Right lobe of liver (tissue), 6 donors: ENCODE measurements around the gene FLNA. TPM values are rescaled to one million over a fixed set of nuclear protein-coding genes. Genes with fewer than 3 reads are reported as not detected.
A peak's percentile ranks its signal among the peaks of the same experiment; 100 is the strongest.
"Not testable (repeated sequence)": the region's sequence is repeated elsewhere in the genome, so short reads cannot be mapped to it uniquely, and the experiment has no call there.

ENCODE experiments used
- ATAC-seq, 4 donors: fragments of 200-7000 bp; cut with Tn5 transposase; one replicate each; pipeline ENCODE4 v1.9.1; 2020; ENCODE audit warnings: mild to moderate bottlenecking in 4 of 4, moderate library complexity in 4 of 4
- DNase-seq, 3 donors: peaks; one replicate each; pipeline ENCODE4 v3.0.0-alpha.2; 2020
- H3K27ac ChIP-seq, 3 donors: fragments of 200-600 bp; one replicate each; pipeline ENCODE4 v1.8.0; 2022
- H3K27me3 ChIP-seq, 2 donors: fragments of 200-600 bp; one replicate each; pipeline ENCODE4 v1.8.0; 2022
- H3K36me3 ChIP-seq, 4 donors: fragments of 200-600 bp; sonication (generic) in 1 of 4; one replicate each; pipeline versions ENCODE4 v1.5.1 to v1.8.0; 2017 to 2022; ENCODE audit warnings: control low read depth in 1 of 4
- H3K4me1 ChIP-seq, 4 donors: fragments of 200-600 bp; sonication (generic) in 1 of 4; one replicate each; pipeline versions ENCODE4 v1.5.1 to v1.8.0; 2017 to 2022; ENCODE audit warnings: control low read depth in 1 of 4
- H3K4me3 ChIP-seq, 3 donors: fragments of 200-600 bp; one replicate each; pipeline ENCODE4 v1.8.0; 2022
- H3K9me3 ChIP-seq, 4 donors: fragments of 200-600 bp; sonication (generic) in 1 of 4; one replicate each; pipeline versions ENCODE4 v1.5.1 to v1.8.0; 2017 to 2022; ENCODE audit warnings: control low read depth in 1 of 4
- POLR2A ChIP-seq: fragments of 450-650 bp; IDR thresholded peaks from one replicate; pipeline ENCODE4 v1.6.1; 2017; ENCODE audit warnings: antibody characterized with exemption, mild to moderate bottlenecking
- WGBS: methylation state at CpG from one replicate; pipeline ENCODE4 v1.1.6; 2018; ENCODE audit warnings: low coverage, low lambda C conversion rate; ENCODE audit not compliant: insufficient coverage; ENCODE audit errors: missing lambda C conversion rate; 5-methylcytosine and 5-hydroxymethylcytosine counted together
- intact Hi-C, 2 donors: fragments of 100-400 bp; cut with DNase I; formaldehyde crosslinking; loops; one replicate each; pipeline versions ENCODE4 v1.11.2 to v1.14.1; 2022
- total RNA-seq, 6 experiments: library from RNA; depleted of rRNA in 2 of 6; stranded (reverse); fragments of >200 nt in 2 of 6; fragmentation: NEBNext Ultra II Directional in 3 of 6; extraction: Animal tissue kit (Norgen Biotek cat#: 25700) in 3 of 6; gene quantifications; one replicate each; pipeline versions ENCODE4 v1.1.0 to v1.2.4, GENCODE V29; 2016 to 2023
- TF ChIP-seq, protein P1 (sequence below), 4 donors: fragments of 200-600 bp in 3 of 4; fragments of 450-650 bp in 1 of 4; IDR thresholded peaks; one replicate each; pipeline versions ENCODE4 v1.5.1 to v1.8.0; 2016 to 2022; ENCODE audit warnings: antibody characterized with exemption in 4 of 4, mild to moderate bottlenecking in 2 of 4
- donor health status: DM: no; HTN: yes; CAD: no.
- donor health status: DM: no; HTN: no; CAD: no.
- donor health status: DM: no; HTN: no; CAD: no.
- donor health status: DM: no; HTN: yes; CAD: no.
- donor health status: DM: no; HTN: yes; CAD: no.

Gene FLNA
- total RNA-seq, 6 experiments from 2014 or later, result 46.8 to 124 (median 82.6) TPM

DNA sequence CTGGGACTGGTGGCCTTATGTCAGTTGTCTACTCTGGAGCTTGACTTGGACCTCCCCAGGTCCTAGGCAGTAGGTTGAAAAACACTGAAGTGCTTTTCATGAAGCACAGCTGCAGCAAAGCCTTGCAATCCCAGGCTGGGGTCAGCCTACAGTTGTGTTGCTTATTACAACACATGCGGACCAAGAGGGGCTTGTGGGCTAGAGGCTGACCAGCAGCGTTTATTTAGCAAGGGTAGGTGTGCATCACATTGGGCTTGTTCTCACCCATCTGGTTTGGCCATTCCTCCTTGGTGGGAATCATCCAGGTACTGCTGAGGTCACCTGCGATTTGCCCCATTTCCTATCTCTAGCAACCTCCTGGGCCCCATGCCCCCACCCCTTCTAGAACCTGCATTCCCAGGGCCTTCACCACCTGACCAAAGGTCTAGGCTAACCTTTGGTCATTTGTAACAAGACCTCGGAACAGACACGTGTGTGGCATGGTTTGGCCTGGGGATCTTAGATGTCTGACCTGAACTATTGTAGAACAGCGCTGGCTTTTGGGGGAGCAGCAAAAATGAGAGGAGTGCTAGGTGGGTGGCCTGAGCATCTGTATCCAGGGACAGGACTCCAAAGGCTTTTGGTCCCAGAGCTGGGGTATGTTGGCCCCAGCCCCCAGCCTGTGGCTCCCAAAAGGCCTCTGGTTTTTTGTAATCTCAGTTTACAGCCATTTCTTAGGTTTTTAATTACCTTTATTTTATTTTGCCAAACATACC is 26.8 kb upstream of the FLNA start:
- no peak overlapping the region for H3K4me3 ChIP-seq
- H3K9me3 ChIP-seq, result no peaks in the 10 kb centered on the region
- DNase-seq (peak in 2 of 3 donors; percentile 62 to 70), ATAC-seq (peak; percentile 5 to 25 (median 16))
- H3K27ac ChIP-seq, result peak overlapping the region in 1 of 3 donors; percentile 43
- peaks cover 0 to 25% (median 6%) of the 10 kb centered on the region in 4 donors for H3K4me1 ChIP-seq
- H3K27me3 ChIP-seq, result no peaks in the 10 kb centered on the region
- WGBS, result 22% methylated on average over 5 of the region's 6 CpGs
- intact Hi-C loops, result loop anchor here in 1 of 2 donors (5.0 kb wide), 1 partner anchor 131 kb away; no protein-coding TSS in a partner anchor
- TF ChIP-seq, protein P1, sequence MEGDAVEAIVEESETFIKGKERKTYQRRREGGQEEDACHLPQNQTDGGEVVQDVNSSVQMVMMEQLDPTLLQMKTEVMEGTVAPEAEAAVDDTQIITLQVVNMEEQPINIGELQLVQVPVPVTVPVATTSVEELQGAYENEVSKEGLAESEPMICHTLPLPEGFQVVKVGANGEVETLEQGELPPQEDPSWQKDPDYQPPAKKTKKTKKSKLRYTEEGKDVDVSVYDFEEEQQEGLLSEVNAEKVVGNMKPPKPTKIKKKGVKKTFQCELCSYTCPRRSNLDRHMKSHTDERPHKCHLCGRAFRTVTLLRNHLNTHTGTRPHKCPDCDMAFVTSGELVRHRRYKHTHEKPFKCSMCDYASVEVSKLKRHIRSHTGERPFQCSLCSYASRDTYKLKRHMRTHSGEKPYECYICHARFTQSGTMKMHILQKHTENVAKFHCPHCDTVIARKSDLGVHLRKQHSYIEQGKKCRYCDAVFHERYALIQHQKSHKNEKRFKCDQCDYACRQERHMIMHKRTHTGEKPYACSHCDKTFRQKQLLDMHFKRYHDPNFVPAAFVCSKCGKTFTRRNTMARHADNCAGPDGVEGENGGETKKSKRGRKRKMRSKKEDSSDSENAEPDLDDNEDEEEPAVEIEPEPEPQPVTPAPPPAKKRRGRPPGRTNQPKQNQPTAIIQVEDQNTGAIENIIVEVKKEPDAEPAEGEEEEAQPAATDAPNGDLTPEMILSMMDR (IDR thresholded peaks at IDR 0.05), result no peak
- no peak for TF ChIP-seq POLR2A
- H3K36me3 ChIP-seq, result peaks cover 0 to 18% (median 4%) of the 10 kb centered on the region in 4 donors

DNA sequence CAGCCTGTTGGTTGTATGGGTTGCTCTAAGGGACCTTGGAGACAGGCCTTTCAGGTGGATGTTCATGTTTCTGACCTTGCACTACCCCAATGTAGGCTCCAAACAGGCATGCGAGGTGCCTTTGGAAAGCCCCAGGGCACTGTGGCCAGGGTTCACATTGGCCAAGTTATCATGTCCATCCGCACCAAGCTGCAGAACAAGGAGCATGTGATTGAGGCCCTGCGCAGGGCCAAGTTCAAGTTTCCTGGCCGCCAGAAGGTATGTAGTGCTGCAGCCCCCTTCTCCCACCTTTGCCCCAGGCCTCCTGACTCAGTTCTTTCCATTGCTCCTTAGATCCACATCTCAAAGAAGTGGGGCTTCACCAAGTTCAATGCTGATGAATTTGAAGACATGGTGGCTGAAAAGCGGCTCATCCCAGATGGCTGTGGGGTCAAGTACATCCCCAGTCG is 26.0 kb upstream of the FLNA start:
- not testable (repeated sequence) for ATAC-seq, DNase-seq, H3K9me3 ChIP-seq, H3K27me3 ChIP-seq
- peaks cover 0 to 18% (median 4%) of the 10 kb centered on the region in 4 donors for H3K36me3 ChIP-seq
- intact Hi-C loops, result loop anchor here in 1 of 2 donors (5.0 kb wide), 1 partner anchor 132 kb away; no protein-coding TSS in a partner anchor
- peak overlapping the region in 1 of 3 donors; percentile 75 for H3K4me3 ChIP-seq
- peaks cover 0 to 25% (median 6%) of the 10 kb centered on the region in 4 donors for H3K4me1 ChIP-seq
- WGBS, result 47% methylated on average over 3 of the region's 6 CpGs
- H3K27ac ChIP-seq, result peak overlapping the region in 1 of 3 donors; percentile 95

DNA sequence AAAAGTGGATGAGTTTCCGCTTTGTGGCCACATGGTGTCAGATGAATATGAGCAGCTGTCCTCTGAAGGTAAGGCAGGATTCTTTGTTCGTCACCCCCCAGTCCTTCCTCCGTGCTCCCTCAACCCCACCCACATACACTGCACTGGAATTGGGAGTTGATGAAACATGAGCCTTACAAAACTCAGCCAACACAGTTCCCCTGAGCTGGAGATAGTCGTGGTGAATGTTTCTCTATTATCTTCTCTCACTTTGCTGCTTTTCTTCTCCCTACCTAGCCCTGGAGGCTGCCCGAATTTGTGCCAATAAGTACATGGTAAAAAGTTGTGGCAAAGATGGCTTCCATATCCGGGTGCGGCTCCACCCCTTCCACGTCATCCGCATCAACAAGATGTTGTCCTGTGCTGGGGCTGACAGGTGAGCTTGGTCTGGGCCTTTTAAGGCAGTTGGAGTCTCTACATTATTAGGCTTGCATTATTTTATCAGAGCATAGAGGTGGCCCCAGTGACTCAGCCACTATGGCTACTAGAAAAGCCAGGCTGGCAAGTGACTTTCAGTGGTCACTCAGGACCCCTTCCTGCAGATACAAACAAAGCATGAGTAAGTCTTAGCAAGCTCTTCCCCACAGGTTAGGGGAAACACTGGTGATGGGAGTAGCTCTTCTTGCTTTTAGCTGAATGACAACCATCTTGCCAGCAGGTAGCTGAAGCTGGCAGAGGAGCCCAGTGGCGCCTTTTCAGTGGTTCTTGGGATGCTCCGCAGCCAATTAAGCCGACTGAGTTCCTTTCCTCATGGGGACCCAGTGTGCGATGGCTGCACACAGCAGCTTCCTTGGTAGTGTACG is 25.3 kb upstream of the FLNA start:
- Histone ChIP-seq H3K27ac (peak overlapping the region in 2 of 3 donors; percentile 28 to 95), H3K36me3 (peaks cover 0 to 18% (median 4%) of the 10 kb centered on the region in 4 donors), H3K27me3 (no peaks in the 10 kb centered on the region), H3K9me3 (no peaks in the 10 kb centered on the region), H3K4me3 (peak overlapping the region; percentile 71 to 76 (median 75)), H3K4me1 (peaks cover 0 to 25% (median 6%) of the 10 kb centered on the region in 4 donors)
- DNase-seq, result no peak
- ATAC-seq, result no peak
- TF ChIP-seq POLR2A, result no peak
- TF ChIP-seq, protein P1 (IDR thresholded peaks at IDR 0.05), result no peak
- WGBS, result 21% methylated on average over 8 of the region's 14 CpGs
- intact Hi-C loops, result loop anchor here in 1 of 2 donors (5.0 kb wide), 1 partner anchor 133 kb away; no protein-coding TSS in a partner anchor

DNA sequence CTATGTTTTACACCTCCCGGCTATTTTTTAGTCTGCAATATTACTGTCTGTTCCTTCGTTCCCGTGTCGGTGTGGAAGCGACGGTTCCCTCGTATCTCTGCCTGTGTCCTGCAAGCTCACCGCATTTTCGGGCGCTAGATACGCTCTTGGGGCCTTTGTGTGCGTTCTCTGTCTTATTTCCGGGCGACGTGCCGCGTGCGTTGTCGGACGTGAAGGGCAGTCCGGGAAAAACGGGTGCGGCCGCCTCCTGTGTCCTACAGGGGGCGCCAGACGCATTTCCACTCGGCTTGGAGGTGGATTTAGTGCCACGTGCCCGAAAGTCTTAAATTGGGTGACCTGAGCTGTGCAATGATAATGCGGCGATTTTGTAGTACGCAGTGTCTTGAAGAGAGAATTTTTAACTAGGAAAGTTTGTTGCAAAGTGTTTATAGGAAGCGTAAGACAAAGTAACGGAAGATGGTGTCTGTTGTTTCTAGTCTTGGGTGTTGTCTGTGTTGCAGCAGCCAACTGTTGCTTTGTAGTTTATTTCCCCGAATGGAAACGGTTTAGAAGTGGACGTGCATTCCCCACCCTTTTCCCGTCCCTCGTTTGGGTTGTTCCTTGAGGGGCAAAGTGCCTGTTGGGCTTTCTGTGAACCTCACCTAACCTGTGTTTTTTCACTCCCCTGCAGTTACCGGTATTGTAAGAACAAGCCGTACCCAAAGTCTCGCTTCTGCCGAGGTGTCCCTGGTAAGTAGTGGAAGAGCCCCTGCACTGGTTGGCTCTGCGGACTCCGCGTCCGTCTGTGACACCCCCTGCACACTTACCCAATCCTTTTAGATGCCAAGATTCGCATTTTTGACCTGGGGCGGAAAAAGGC is 24.5 kb upstream of the FLNA start:
- 23% methylated on average over 38 of the region's 49 CpGs for WGBS
- Histone ChIP-seq H3K36me3 (peaks cover 0 to 18% (median 4%) of the 10 kb centered on the region in 4 donors), H3K4me3 (peak overlapping the region; percentile 71 to 76 (median 75)), H3K9me3 (no peaks in the 10 kb centered on the region), H3K27me3 (no peaks in the 10 kb centered on the region), H3K27ac (peak overlapping the region; percentile 95 to 96 (median 95)), H3K4me1 (peaks cover 0 to 25% (median 6%) of the 10 kb centered on the region in 4 donors)
- DNase-seq (peak; percentile 79 to 87 (median 83)), ATAC-seq (peak; percentile 55 to 65 (median 60))
- intact Hi-C loops, result no loop called here
- TF ChIP-seq, protein P1 (IDR thresholded peaks at IDR 0.05), result peak; percentile 75 to 85 (median 79)
- no peak for TF ChIP-seq POLR2A
